ENCODE measurements around the gene CBX8. TPM values are rescaled to one million over a fixed set of nuclear protein-coding genes. Genes with fewer than 3 reads are reported as not detected.

CBX8 gene
- polyA plus RNA-seq, 3 donors from 2014 or later = 1.4 to 2.5 TPM; not detected in 1

- Mint-ChIP-seq H3K4me3 (no peak overlapping the region), H3K27me3 (ENCODE audit: low read depth in 3 of 3) (peaks cover 18 to 38% (median 30%) of the 10 kb centered on the region in 3 donors), H3K27ac (no peak overlapping the region), H3K9me3 (peaks cover 0 to 2% (median 0%) of the 10 kb centered on the region in 6 donors), H3K4me1 (peaks cover 0 to 4% of the 10 kb centered on the region in 2 donors), H3K36me3 (no peaks in the 10 kb centered on the region)
- no peak for DNase-seq
Observed at GRCh38 chr17:79785900-79786810, 10.7 kb downstream of the CBX8 start.

- Mint-ChIP-seq H3K4me3 (no peak overlapping the region), H3K4me1 (peaks cover 0 to 3% of the 10 kb centered on the region in 2 donors), H3K9me3 (peaks cover 0 to 2% (median 0%) of the 10 kb centered on the region in 6 donors), H3K27me3 (ENCODE audit: low read depth in 3 of 3) (peaks cover 16 to 32% (median 30%) of the 10 kb centered on the region in 3 donors), H3K27ac (no peak overlapping the region), H3K36me3 (no peaks in the 10 kb centered on the region)
- DNase-seq = no peak
Observed at GRCh38 chr17:79785017-79785899, 11.6 kb downstream of the CBX8 start.

- no peak overlapping the region for H3K4me3 Mint-ChIP-seq
- H3K36me3 Mint-ChIP-seq = no peaks in the 10 kb centered on the region
- peaks cover 0 to 2% (median 0%) of the 10 kb centered on the region in 6 donors for H3K9me3 Mint-ChIP-seq
- H3K27ac Mint-ChIP-seq = no peak overlapping the region
- DNase-seq = no peak
- peaks cover 15 to 40% (median 33%) of the 10 kb centered on the region in 3 donors for H3K27me3 Mint-ChIP-seq (ENCODE audit: low read depth in 3 of 3)
- peaks cover 0 to 3% of the 10 kb centered on the region in 2 donors for H3K4me1 Mint-ChIP-seq
Observed at GRCh38 chr17:79784353-79785016, 12.4 kb downstream of the CBX8 start.

- no peak overlapping the region for H3K4me3 Mint-ChIP-seq
- H3K9me3 Mint-ChIP-seq = peaks cover 0 to 2% (median 0%) of the 10 kb centered on the region in 6 donors
- DNase-seq = no peak
- H3K36me3 Mint-ChIP-seq = no peaks in the 10 kb centered on the region
- peaks cover 15 to 39% (median 29%) of the 10 kb centered on the region in 3 donors for H3K27me3 Mint-ChIP-seq (ENCODE audit: low read depth in 3 of 3)
- H3K4me1 Mint-ChIP-seq = peaks cover 4 to 5% of the 10 kb centered on the region in 2 donors
- H3K27ac Mint-ChIP-seq = no peak overlapping the region
Observed at GRCh38 chr17:79783891-79784290, 13.0 kb downstream of the CBX8 start.

- H3K4me1 Mint-ChIP-seq = peaks cover 13 to 15% of the 10 kb centered on the region in 2 donors
- no peak for DNase-seq
- H3K36me3 Mint-ChIP-seq = no peaks in the 10 kb centered on the region
- no peaks in the 10 kb centered on the region for H3K9me3 Mint-ChIP-seq
- no peak overlapping the region for H3K4me3 Mint-ChIP-seq
- H3K27me3 Mint-ChIP-seq (ENCODE audit: low read depth in 3 of 3) = peaks cover 11 to 38% (median 25%) of the 10 kb centered on the region in 3 donors
- H3K27ac Mint-ChIP-seq = no peak overlapping the region
Observed at GRCh38 chr17:79781736-79782575, 14.9 kb downstream of the CBX8 start.

- Mint-ChIP-seq H3K9me3 (no peaks in the 10 kb centered on the region), H3K4me3 (peak overlapping the region in 1 of 5 donors; percentile 3), H3K4me1 (peaks cover 16 to 19% of the 10 kb centered on the region in 2 donors), H3K27me3 (ENCODE audit: low read depth in 3 of 3) (peaks cover 14 to 35% (median 28%) of the 10 kb centered on the region in 3 donors), H3K27ac (no peak overlapping the region), H3K36me3 (no peaks in the 10 kb centered on the region)
- DNase-seq = no peak
Observed at GRCh38 chr17:79781012-79781650, 15.7 kb downstream of the CBX8 start.

- peak overlapping the region; percentile 30 to 88 (median 81) for H3K4me3 Mint-ChIP-seq
Observed at GRCh38 chr17:79779661-79780365, 17.1 kb downstream of the CBX8 start.

GRCh38 chr17:79779084-79779529 is 17.8 kb downstream of the CBX8 start:
- no peaks in the 10 kb centered on the region for H3K36me3 Mint-ChIP-seq
- peak overlapping the region in 1 of 6 donors; percentile 30 for H3K27ac Mint-ChIP-seq

More at GRCh38 chr17:79779661-79780365, 17.1 kb downstream of the CBX8 start:
- Mint-ChIP-seq H3K36me3 (no peaks in the 10 kb centered on the region), H3K9me3 (no peaks in the 10 kb centered on the region), H3K4me1 (peaks cover 16 to 19% of the 10 kb centered on the region in 2 donors), H3K27ac (no peak overlapping the region), H3K27me3 (ENCODE audit: low read depth in 3 of 3) (peaks cover 11 to 40% (median 28%) of the 10 kb centered on the region in 3 donors)
- no peak for DNase-seq

GRCh38 chr17:79778504-79779083 is 18.3 kb downstream of the CBX8 start:
- Mint-ChIP-seq H3K36me3 (no peaks in the 10 kb centered on the region), H3K9me3 (no peaks in the 10 kb centered on the region), H3K4me3 (peak overlapping the region; percentile 81 to 88 (median 84)), H3K27me3 (ENCODE audit: low read depth in 3 of 3) (peaks cover 16 to 42% (median 30%) of the 10 kb centered on the region in 3 donors), H3K4me1 (peaks cover 16 to 19% of the 10 kb centered on the region in 2 donors), H3K27ac (peak overlapping the region in 2 of 6 donors; percentile 30 to 35)
- no peak for DNase-seq

More at GRCh38 chr17:79779084-79779529, 17.8 kb downstream of the CBX8 start:
- H3K27me3 Mint-ChIP-seq (ENCODE audit: low read depth in 3 of 3) = peaks cover 13 to 41% (median 28%) of the 10 kb centered on the region in 3 donors
- no peak for DNase-seq
- no peaks in the 10 kb centered on the region for H3K9me3 Mint-ChIP-seq
- H3K4me3 Mint-ChIP-seq = peak overlapping the region; percentile 81 to 88 (median 84)
- H3K4me1 Mint-ChIP-seq = peaks cover 16 to 19% of the 10 kb centered on the region in 2 donors

- peak; percentile 79 to 83 (median 82) for DNase-seq
- H3K4me1 Mint-ChIP-seq = peaks cover 16 to 19% of the 10 kb centered on the region in 2 donors
- H3K4me3 Mint-ChIP-seq = peak within 1 kb of the TSS; percentile 81 to 88 (median 84)
- peaks cover 15 to 43% (median 30%) of the 10 kb centered on the region in 3 donors for H3K27me3 Mint-ChIP-seq (ENCODE audit: low read depth in 3 of 3)
- peak within 1 kb of the TSS in 2 of 6 donors; percentile 30 to 35 for H3K27ac Mint-ChIP-seq
- H3K9me3 Mint-ChIP-seq = no peaks in the 10 kb centered on the region
- H3K36me3 Mint-ChIP-seq = no peaks in the 10 kb centered on the region
Observed at GRCh38 chr17:79777894-79778503, 18.9 kb downstream of the CBX8 start, which contains the start of gene CBX2. Gene CBX2 (plus strand): TSS chr17:79778148. CDS start chr17:79778236, 88 bp downstream.
